Upper lobe of right lung (tissue), 1 donor: ENCODE results near the gene ACER2. TPM values are rescaled to one million over a fixed set of nuclear protein-coding genes. Genes with fewer than 3 reads are reported as not detected.

ENCODE experiments used
- ATAC-seq: fragments of 200-7000 bp; cut with Tn5 transposase; one replicate; pipeline ENCODE4 v1.9.1; 2020; ENCODE audit warnings: mild to moderate bottlenecking, moderate library complexity
- DNase-seq: peaks from one replicate; pipeline ENCODE4 v3.0.0-alpha.2; 2020
- H3K27ac ChIP-seq: fragments of 200-600 bp; one replicate; pipeline ENCODE4 v1.8.0; 2022
- H3K27me3 ChIP-seq: fragments of 200-600 bp; one replicate; pipeline ENCODE4 v1.8.0; 2022; ENCODE audit warnings: mild to moderate bottlenecking
- H3K36me3 ChIP-seq: fragments of 200-600 bp; one replicate; pipeline ENCODE4 v1.8.0; 2022
- H3K4me1 ChIP-seq: fragments of 200-600 bp; one replicate; pipeline ENCODE4 v1.8.0; 2022
- H3K4me3 ChIP-seq: fragments of 200-600 bp; one replicate; pipeline ENCODE4 v1.8.0; 2022; ENCODE audit warnings: mild to moderate bottlenecking
- H3K9me3 ChIP-seq: fragments of 200-600 bp; one replicate; pipeline ENCODE4 v1.8.0; 2022
- intact Hi-C: fragments of 100-400 bp; cut with DNase I; formaldehyde crosslinking; loops from one replicate; pipeline ENCODE4 v1.11.0; 2022
- total RNA-seq: library from RNA; stranded (reverse); fragmentation: NEBNext Ultra II Directional; extraction: Animal tissue kit (Norgen Biotek cat#: 25700); gene quantifications from one replicate; pipeline ENCODE4 v1.2.1, GENCODE V29; 2021
- TF ChIP-seq, protein P1 (sequence below): fragments of 200-600 bp; IDR thresholded peaks from one replicate; pipeline ENCODE4 v1.8.0; 2022; ENCODE audit warnings: antibody characterized with exemption
- donor health status: DM: no; HTN: yes; CAD: no; lungs with severe emphysema.

Gene ACER2
- total RNA-seq, 1 donor from 2014 or later, result 5.5 TPM

DNA sequence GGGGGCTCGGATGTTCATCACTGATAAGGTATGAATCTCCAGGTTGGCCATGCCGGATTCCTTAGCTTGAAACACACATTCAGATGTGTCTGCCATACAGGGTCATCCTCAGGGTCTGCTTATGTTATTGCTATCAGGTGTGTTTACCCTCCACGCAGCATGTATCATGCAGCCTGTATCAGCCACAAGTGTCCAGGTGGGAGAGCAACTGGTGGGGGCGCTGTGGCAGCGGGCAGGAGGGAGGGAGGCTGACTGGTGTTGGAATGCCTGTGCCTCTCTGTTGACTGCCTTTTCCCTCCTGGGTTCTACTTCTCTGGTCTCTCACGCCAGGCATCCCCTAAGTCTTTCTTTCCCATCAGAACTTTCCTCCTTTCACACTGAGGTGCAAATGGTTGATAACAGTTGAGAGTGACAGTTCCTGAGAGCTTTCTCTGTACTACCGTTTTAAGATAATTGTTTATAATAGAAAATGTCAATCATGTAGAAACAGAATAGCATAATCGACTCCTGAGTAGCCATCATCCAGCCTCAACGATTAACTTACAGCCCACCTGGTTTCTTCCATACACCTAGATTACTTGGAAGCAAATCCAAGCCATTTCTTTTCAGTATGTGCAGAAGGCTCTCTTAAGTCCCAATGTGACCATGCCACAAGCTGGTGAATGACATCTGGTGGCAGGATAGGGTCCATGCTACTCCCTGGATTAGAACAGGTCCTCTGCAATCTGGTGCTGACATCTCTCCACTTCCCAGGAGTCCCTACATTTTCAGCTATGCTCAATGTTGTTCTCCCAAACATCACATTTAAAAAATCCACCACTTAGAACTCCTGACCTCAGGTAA is 86.6 kb downstream of the ACER2 start:
- H3K4me1 ChIP-seq, result peaks cover 6% of the 10 kb centered on the region
- DNase-seq, result no peak
- intact Hi-C loops, result no loop called here
- H3K27ac ChIP-seq, result no peak overlapping the region
- no peak overlapping the region for H3K4me3 ChIP-seq
- H3K27me3 ChIP-seq, result no peaks in the 10 kb centered on the region
- TF ChIP-seq, protein P1, sequence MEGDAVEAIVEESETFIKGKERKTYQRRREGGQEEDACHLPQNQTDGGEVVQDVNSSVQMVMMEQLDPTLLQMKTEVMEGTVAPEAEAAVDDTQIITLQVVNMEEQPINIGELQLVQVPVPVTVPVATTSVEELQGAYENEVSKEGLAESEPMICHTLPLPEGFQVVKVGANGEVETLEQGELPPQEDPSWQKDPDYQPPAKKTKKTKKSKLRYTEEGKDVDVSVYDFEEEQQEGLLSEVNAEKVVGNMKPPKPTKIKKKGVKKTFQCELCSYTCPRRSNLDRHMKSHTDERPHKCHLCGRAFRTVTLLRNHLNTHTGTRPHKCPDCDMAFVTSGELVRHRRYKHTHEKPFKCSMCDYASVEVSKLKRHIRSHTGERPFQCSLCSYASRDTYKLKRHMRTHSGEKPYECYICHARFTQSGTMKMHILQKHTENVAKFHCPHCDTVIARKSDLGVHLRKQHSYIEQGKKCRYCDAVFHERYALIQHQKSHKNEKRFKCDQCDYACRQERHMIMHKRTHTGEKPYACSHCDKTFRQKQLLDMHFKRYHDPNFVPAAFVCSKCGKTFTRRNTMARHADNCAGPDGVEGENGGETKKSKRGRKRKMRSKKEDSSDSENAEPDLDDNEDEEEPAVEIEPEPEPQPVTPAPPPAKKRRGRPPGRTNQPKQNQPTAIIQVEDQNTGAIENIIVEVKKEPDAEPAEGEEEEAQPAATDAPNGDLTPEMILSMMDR, result no peak
- ATAC-seq, result no peak
- no peaks in the 10 kb centered on the region for H3K36me3 ChIP-seq
- no peaks in the 10 kb centered on the region for H3K9me3 ChIP-seq

DNA sequence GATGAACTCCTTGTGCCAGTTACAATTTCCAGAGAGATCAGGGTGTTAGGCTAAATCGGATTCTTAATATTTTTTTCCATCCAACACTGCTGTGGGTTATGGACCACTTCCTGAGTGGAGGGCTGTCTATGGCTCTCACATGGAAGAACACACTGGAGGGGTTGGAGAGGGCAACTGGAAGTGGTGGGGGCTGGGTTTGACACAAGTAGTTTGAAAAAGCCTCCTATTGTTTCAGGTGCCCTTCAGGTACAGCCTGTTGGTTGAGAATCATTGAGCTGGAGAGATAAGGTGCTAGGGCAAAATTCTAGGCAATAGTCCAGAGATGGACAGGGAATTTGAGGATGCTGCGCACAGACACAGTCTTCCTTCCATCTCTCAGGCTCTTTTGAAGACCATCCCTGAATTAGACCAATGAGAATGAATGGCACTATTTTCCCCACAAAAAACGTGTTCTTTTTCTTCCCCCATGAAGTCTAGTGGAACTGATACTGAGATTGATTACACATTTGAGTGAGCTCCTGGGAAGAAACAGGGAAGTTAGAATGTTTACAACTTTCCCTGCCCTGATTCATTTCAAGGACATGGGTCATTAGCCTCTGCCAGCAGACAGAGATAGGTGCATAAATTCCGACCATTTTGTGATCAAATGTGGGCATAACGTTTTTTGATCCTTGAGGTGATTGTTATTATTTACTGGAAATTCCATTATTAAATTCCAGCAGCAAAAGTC is 87.7 kb downstream of the ACER2 start:
- intact Hi-C loops, result no loop called here
- Histone ChIP-seq H3K36me3 (no peaks in the 10 kb centered on the region), H3K27me3 (no peaks in the 10 kb centered on the region), H3K4me1 (peaks cover 6% of the 10 kb centered on the region), H3K9me3 (no peaks in the 10 kb centered on the region), H3K4me3 (no peak overlapping the region), H3K27ac (no peak overlapping the region)
- ATAC-seq, result no peak
- TF ChIP-seq, protein P1, result no peak
- DNase-seq, result no peak

DNA sequence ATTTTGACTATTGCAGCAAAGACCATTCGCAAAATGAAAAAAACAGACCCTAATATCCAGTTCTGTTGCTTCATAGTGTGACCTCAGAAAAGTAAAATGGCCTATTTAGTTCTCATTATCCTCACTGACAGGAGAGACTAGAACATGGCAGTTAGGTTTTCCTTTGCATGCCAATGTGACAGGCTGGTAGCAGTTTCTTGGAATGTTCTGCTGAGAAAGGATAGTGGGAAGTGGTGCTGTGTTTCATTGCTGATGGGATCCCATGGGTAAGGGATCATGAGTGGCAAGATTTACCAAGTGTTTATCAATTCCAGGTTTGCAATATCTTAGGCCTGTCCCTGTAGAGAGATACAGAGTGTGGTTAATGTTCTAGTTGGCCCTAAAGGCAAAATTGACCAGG is 88.5 kb downstream of the ACER2 start:
- H3K4me1 ChIP-seq, result peaks cover 6% of the 10 kb centered on the region
- H3K27ac ChIP-seq, result no peak overlapping the region
- no peaks in the 10 kb centered on the region for H3K27me3 ChIP-seq
- H3K4me3 ChIP-seq, result no peak overlapping the region
- ATAC-seq (no peak), DNase-seq (no peak)
- no peaks in the 10 kb centered on the region for H3K9me3 ChIP-seq
- TF ChIP-seq, protein P1, result no peak
- intact Hi-C loops, result no loop called here
- no peaks in the 10 kb centered on the region for H3K36me3 ChIP-seq

DNA sequence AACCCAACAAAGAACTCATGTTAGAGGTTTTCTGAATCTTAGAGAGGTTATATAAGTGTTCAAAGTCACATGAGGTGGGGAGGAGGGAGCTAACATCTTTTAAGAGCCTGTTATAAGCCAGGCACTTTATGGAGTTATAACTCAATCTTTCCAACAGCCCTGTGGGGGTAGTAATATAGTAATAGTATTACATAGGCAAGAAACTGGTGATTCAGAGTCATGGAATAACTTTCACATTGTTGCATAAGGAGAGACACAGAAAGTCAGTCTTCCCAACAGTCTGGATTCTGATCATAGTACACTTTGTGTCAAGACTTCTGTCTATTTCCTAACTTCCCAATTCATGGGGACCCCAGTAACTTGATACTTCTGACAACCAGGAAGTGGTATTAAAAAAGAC is 89.2 kb downstream of the ACER2 start:
- Histone ChIP-seq H3K27ac (no peak overlapping the region), H3K4me1 (peaks cover 4% of the 10 kb centered on the region), H3K27me3 (no peaks in the 10 kb centered on the region), H3K4me3 (no peak overlapping the region), H3K9me3 (no peaks in the 10 kb centered on the region), H3K36me3 (no peaks in the 10 kb centered on the region)
- intact Hi-C loops, result no loop called here
- TF ChIP-seq, protein P1, result no peak
- ATAC-seq, result no peak
- DNase-seq, result no peak

Other genes starting within 250 kb of the ACER2 start
- gene DENND4C, start 178.3 kb upstream of the ACER2 start, total RNA-seq, result 105 TPM
- 1,499 TPM for gene RPS6, start 28.8 kb upstream of the ACER2 start, total RNA-seq